HepG2 (cell line): ENCODE data around the gene TNFSF13. TPM values are rescaled to one million over a fixed set of nuclear protein-coding genes. Genes with fewer than 3 reads are reported as not detected.

Experiments
- CBX2 ChIP-seq, 2 experiments: fragments of 200-600 bp in 1 of 2; sonication (generic); formaldehyde crosslinking in 1 of 2; IDR thresholded peaks; 2 replicates each; pipeline versions ENCODE4 v1.7.0 to v1.8.1; 2018 to 2022; ENCODE audit warnings: low read depth in 2 of 2, low read length in 1 of 2, mild to moderate bottlenecking in 1 of 2, missing genetic modification reagents in 1 of 2
- HNF4A ChIP-seq: sonication (generic); formaldehyde crosslinking; IDR thresholded peaks from 2 replicates; pipeline ENCODE4 v1.4.0; 2020; ENCODE audit warnings: missing genetic modification reagents
- HOXA5 ChIP-seq: sonication (generic); formaldehyde crosslinking; IDR thresholded peaks from 2 replicates; pipeline ENCODE4 v1.4.0; 2020; ENCODE audit warnings: missing genetic modification reagents
- KMT2B ChIP-seq: IDR thresholded peaks from 2 replicates; pipeline ENCODE4 v1.6.1; 2016; ENCODE audit warnings: missing genetic modification reagents, missing compliant biosample characterization
- PPARG ChIP-seq: conservative IDR thresholded peaks from 2 replicates; pipeline ENCODE4 v1.6.1; 2016; ENCODE audit warnings: missing biosample characterization, missing genetic modification reagents
- SETDB1 ChIP-seq: sonication (generic); formaldehyde crosslinking; IDR thresholded peaks from 2 replicates; pipeline ENCODE4 v1.5.1; 2020; ENCODE audit warnings: missing genetic modification reagents, mild to moderate bottlenecking, borderline replicate concordance
- SRY ChIP-seq: sonication (generic); formaldehyde crosslinking; IDR thresholded peaks from 2 replicates; pipeline ENCODE4 v1.8.0; 2022; ENCODE audit warnings: mild to moderate bottlenecking, missing genetic modification reagents
- SSRP1 ChIP-seq: IDR thresholded peaks from 2 replicates; pipeline ENCODE4 v1.6.1; 2016; ENCODE audit warnings: control low read depth
- ZMYM4 ChIP-seq: sonication (generic); formaldehyde crosslinking; IDR thresholded peaks from 2 replicates; pipeline ENCODE4 v1.8.1; 2023; ENCODE audit warnings: mild to moderate bottlenecking, missing genetic modification reagents
- ZNF782 ChIP-seq: sonication (generic); formaldehyde crosslinking; IDR thresholded peaks from 2 replicates; pipeline ENCODE4 v1.4.0; 2020; ENCODE audit warnings: missing genetic modification reagents, mild to moderate bottlenecking, borderline replicate concordance
- ZSCAN22 ChIP-seq: sonication (generic); formaldehyde crosslinking; IDR thresholded peaks from 2 replicates; pipeline ENCODE4 v1.4.0; 2020; ENCODE audit warnings: mild to moderate bottlenecking, missing genetic modification reagents
- polyA plus RNA-seq, 8 experiments: library from polyadenylated mRNA; depleted of rRNA in 3 of 8; stranded (reverse) in 7 of 8; unstranded in 1 of 8; fragments of >200 nt; fragmentation: Illumina TruSeq in 4 of 8; extraction: Trizol in 4 of 8; gene quantifications; 2 replicates each; pipeline versions ENCODE4 v1.2.1 to v1.2.3, GENCODE V29; 2011 to 2016; ENCODE audit warnings: low read depth in 4 of 8, missing spikeins in 1 of 8, mixed read lengths in 1 of 8; ENCODE audit not compliant: insufficient read depth in 1 of 8
- total RNA-seq, 5 experiments: library from RNA; depleted of rRNA; stranded (reverse); fragments of >200 nt; fragmentation: Illumina TruSeq; extraction: Trizol; gene quantifications; 2 replicates each; pipeline ENCODE4 v1.2.3, GENCODE V29; 2016; ENCODE audit warnings: low read depth in 1 of 5
- TF ChIP-seq, protein P1 (sequence below): sonication (generic); formaldehyde crosslinking; IDR thresholded peaks from 2 replicates; pipeline ENCODE4 v1.4.0; 2020; ENCODE audit warnings: mild to moderate bottlenecking, missing genetic modification reagents, borderline replicate concordance
- TF ChIP-seq, protein P2 (sequence below): sonication (generic); formaldehyde crosslinking; IDR thresholded peaks from 2 replicates; pipeline ENCODE4 v1.4.0; 2020; ENCODE audit warnings: missing genetic modification reagents
- TF ChIP-seq, protein P3 (sequence below): sonication (generic); formaldehyde crosslinking; IDR thresholded peaks from 2 replicates; pipeline ENCODE4 v1.8.1; 2023; ENCODE audit warnings: mild to moderate bottlenecking, missing genetic modification reagents
- TF ChIP-seq, protein P4 (sequence below): fragments of 450-650 bp; IDR thresholded peaks from 2 replicates; pipeline ENCODE4 v1.6.1; 2017
- TF ChIP-seq, protein P5 (sequence below): sonication (generic); formaldehyde crosslinking; IDR thresholded peaks from 2 replicates; pipeline ENCODE4 v1.4.0; 2020; ENCODE audit warnings: missing genetic modification reagents
- TF ChIP-seq, protein P6 (sequence below): sonication (generic); formaldehyde crosslinking; IDR thresholded peaks from 2 replicates; pipeline ENCODE4 v1.4.0; 2020; ENCODE audit warnings: missing genetic modification reagents
- TF ChIP-seq, protein P7 (sequence below): IDR thresholded peaks from 2 replicates; pipeline ENCODE4 v1.6.1; 2018; ENCODE audit warnings: missing genetic modification reagents, mild to moderate bottlenecking, missing compliant biosample characterization

Gene TNFSF13
- total and polyA plus RNA-seq, 2 of the 13 experiments (the other 11 are each of a cell fraction or from before 2014, with no cell fraction given) = 2.5 to 3.3 TPM

DNA sequence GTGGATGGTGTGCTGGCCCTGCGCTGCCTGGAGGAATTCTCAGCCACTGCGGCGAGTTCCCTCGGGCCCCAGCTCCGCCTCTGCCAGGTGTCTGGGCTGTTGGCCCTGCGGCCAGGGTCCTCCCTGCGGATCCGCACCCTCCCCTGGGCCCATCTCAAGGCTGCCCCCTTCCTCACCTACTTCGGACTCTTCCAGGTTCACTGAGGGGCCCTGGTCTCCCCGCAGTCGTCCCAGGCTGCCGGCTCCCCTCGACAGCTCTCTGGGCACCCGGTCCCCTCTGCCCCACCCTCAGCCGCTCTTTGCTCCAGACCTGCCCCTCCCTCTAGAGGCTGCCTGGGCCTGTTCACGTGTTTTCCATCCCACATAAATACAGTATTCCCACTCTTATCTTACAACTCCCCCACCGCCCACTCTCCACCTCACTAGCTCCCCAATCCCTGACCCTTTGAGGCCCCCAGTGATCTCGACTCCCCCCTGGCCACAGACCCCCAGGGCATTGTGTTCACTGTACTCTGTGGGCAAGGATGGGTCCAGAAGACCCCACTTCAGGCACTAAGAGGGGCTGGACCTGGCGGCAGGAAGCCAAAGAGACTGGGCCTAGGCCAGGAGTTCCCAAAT is 1.3 kb upstream of the TNFSF13 start (continued):
- TF ChIP-seq, protein P1, sequence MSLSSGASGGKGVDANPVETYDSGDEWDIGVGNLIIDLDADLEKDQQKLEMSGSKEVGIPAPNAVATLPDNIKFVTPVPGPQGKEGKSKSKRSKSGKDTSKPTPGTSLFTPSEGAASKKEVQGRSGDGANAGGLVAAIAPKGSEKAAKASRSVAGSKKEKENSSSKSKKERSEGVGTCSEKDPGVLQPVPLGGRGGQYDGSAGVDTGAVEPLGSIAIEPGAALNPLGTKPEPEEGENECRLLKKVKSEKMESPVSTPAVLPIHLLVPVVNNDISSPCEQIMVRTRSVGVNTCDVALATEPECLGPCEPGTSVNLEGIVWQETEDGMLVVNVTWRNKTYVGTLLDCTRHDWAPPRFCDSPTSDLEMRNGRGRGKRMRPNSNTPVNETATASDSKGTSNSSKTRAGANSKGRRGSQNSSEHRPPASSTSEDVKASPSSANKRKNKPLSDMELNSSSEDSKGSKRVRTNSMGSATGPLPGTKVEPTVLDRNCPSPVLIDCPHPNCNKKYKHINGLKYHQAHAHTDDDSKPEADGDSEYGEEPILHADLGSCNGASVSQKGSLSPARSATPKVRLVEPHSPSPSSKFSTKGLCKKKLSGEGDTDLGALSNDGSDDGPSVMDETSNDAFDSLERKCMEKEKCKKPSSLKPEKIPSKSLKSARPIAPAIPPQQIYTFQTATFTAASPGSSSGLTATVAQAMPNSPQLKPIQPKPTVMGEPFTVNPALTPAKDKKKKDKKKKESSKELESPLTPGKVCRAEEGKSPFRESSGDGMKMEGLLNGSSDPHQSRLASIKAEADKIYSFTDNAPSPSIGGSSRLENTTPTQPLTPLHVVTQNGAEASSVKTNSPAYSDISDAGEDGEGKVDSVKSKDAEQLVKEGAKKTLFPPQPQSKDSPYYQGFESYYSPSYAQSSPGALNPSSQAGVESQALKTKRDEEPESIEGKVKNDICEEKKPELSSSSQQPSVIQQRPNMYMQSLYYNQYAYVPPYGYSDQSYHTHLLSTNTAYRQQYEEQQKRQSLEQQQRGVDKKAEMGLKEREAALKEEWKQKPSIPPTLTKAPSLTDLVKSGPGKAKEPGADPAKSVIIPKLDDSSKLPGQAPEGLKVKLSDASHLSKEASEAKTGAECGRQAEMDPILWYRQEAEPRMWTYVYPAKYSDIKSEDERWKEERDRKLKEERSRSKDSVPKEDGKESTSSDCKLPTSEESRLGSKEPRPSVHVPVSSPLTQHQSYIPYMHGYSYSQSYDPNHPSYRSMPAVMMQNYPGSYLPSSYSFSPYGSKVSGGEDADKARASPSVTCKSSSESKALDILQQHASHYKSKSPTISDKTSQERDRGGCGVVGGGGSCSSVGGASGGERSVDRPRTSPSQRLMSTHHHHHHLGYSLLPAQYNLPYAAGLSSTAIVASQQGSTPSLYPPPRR (CRISPR knock-in tag) = no peak
- TF ChIP-seq SSRP1 (CRISPR knock-in tag) = no peak
- no peak for TF ChIP-seq ZSCAN22 (CRISPR knock-in tag)
- TF ChIP-seq SETDB1 (CRISPR knock-in tag) = no peak
- TF ChIP-seq, protein P2, sequence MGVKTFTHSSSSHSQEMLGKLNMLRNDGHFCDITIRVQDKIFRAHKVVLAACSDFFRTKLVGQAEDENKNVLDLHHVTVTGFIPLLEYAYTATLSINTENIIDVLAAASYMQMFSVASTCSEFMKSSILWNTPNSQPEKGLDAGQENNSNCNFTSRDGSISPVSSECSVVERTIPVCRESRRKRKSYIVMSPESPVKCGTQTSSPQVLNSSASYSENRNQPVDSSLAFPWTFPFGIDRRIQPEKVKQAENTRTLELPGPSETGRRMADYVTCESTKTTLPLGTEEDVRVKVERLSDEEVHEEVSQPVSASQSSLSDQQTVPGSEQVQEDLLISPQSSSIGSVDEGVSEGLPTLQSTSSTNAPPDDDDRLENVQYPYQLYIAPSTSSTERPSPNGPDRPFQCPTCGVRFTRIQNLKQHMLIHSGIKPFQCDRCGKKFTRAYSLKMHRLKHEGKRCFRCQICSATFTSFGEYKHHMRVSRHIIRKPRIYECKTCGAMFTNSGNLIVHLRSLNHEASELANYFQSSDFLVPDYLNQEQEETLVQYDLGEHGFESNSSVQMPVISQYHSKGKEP (CRISPR knock-in tag) = no peak
- TF ChIP-seq ZMYM4 (CRISPR knock-in tag) = no peak
- TF ChIP-seq CBX2 (IDR thresholded peaks at IDR 0.05; ENCODE audit: low read depth, low read length) = no peak
- TF ChIP-seq CBX2 (CRISPR knock-in tag; IDR thresholded peaks at IDR 0.05; ENCODE audit: low read depth) = no peak
- TF ChIP-seq HOXA5 (CRISPR knock-in tag) = peak; percentile 48; the same call in 1 of the 2 replicates
- TF ChIP-seq ZNF782 (CRISPR knock-in tag) = no peak; the same call in 1 of the 2 replicates
- TF ChIP-seq, protein P3, sequence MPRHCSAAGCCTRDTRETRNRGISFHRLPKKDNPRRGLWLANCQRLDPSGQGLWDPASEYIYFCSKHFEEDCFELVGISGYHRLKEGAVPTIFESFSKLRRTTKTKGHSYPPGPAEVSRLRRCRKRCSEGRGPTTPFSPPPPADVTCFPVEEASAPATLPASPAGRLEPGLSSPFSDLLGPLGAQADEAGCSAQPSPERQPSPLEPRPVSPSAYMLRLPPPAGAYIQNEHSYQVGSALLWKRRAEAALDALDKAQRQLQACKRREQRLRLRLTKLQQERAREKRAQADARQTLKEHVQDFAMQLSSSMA (CRISPR knock-in tag) = no peak
- TF ChIP-seq HNF4A = peak; percentile 56; the same call in 1 of the 2 replicates
- no peak for TF ChIP-seq PPARG
- peak; percentile 3; the same call in 1 of the 2 replicates for TF ChIP-seq KMT2B (CRISPR knock-in tag)
- TF ChIP-seq, protein P4, sequence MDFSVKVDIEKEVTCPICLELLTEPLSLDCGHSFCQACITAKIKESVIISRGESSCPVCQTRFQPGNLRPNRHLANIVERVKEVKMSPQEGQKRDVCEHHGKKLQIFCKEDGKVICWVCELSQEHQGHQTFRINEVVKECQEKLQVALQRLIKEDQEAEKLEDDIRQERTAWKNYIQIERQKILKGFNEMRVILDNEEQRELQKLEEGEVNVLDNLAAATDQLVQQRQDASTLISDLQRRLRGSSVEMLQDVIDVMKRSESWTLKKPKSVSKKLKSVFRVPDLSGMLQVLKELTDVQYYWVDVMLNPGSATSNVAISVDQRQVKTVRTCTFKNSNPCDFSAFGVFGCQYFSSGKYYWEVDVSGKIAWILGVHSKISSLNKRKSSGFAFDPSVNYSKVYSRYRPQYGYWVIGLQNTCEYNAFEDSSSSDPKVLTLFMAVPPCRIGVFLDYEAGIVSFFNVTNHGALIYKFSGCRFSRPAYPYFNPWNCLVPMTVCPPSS = no peak
- TF ChIP-seq, protein P5, sequence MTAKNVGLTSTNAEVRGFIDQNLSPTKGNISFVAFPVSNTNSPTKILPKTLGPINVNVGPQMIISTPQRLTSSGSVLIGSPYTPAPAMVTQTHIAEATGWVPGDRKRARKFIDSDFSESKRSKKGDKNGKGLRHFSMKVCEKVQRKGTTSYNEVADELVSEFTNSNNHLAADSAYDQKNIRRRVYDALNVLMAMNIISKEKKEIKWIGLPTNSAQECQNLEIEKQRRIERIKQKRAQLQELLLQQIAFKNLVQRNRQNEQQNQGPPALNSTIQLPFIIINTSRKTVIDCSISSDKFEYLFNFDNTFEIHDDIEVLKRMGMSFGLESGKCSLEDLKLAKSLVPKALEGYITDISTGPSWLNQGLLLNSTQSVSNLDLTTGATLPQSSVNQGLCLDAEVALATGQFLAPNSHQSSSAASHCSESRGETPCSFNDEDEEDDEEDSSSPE (CRISPR knock-in tag) = peak; percentile 47; the same call in 1 of the 2 replicates
- TF ChIP-seq, protein P6, sequence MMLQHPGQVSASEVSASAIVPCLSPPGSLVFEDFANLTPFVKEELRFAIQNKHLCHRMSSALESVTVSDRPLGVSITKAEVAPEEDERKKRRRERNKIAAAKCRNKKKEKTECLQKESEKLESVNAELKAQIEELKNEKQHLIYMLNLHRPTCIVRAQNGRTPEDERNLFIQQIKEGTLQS (CRISPR knock-in tag) = no peak
- no peak for TF ChIP-seq SRY (CRISPR knock-in tag)
- TF ChIP-seq, protein P7, sequence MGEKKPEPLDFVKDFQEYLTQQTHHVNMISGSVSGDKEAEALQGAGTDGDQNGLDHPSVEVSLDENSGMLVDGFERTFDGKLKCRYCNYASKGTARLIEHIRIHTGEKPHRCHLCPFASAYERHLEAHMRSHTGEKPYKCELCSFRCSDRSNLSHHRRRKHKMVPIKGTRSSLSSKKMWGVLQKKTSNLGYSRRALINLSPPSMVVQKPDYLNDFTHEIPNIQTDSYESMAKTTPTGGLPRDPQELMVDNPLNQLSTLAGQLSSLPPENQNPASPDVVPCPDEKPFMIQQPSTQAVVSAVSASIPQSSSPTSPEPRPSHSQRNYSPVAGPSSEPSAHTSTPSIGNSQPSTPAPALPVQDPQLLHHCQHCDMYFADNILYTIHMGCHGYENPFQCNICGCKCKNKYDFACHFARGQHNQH (CRISPR knock-in tag) = peak; percentile 7; the same call in 1 of the 2 replicates
